Astrocyte of the spinal cord (primary cell): ENCODE measurements around the gene EIF3J.
"Not testable (repeated sequence)": the region's sequence is repeated elsewhere in the genome, so short reads cannot be mapped to it uniquely, and the experiment has no call there.

Experiments
- DNase-seq: peaks from one replicate; pipeline ENCODE4 v3.0.0; 2011; ENCODE audit warnings: low read depth, low spot score
- H3K4me3 ChIP-seq: 2 replicates; pipeline ENCODE4 v1.5.1; 2011; ENCODE audit warnings: low read depth, mild to moderate bottlenecking, low read length, moderate library complexity
- in situ Hi-C: cut with HindIII; loops from 2 replicates; pipeline ENCODE4 v1.10.0; 2017; ENCODE audit warnings: low sequenced_read_pairs
- TF ChIP-seq, protein P1 (sequence below): IDR thresholded peaks from 2 replicates; pipeline ENCODE4 v1.5.1; 2012; ENCODE audit warnings: low read depth, mild to moderate bottlenecking, low read length, inconsistent platforms

The EIF3J gene

DNA sequence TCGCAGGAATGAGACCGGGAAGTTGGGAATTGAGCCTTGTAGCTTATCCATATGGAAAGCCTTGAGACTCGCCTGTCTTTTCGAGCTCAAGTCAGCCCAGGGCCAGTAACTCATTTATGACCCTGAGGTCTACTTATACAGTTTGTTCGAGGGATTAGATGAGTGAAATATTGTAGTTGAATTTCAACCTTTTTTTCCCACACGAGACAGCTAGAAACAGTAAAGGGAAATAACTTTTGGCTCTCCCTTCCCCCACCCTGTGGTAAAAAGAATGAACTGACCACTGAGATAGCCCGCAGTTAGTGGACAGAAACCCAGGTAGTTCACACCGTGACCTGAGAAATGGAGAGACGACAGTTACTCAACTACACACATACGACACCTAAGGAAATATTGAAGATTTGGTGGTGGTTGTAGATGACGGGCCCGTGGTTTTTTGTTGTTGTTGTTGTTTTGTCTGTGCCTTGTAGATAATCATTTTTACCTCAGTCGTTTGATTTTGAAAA lies 841 bp downstream of the EIF3J start:
- in situ Hi-C loops = no loop called here
- peak overlapping the region; percentile 63 for H3K4me3 ChIP-seq
- DNase-seq = peak; percentile 54
- TF ChIP-seq, protein P1, sequence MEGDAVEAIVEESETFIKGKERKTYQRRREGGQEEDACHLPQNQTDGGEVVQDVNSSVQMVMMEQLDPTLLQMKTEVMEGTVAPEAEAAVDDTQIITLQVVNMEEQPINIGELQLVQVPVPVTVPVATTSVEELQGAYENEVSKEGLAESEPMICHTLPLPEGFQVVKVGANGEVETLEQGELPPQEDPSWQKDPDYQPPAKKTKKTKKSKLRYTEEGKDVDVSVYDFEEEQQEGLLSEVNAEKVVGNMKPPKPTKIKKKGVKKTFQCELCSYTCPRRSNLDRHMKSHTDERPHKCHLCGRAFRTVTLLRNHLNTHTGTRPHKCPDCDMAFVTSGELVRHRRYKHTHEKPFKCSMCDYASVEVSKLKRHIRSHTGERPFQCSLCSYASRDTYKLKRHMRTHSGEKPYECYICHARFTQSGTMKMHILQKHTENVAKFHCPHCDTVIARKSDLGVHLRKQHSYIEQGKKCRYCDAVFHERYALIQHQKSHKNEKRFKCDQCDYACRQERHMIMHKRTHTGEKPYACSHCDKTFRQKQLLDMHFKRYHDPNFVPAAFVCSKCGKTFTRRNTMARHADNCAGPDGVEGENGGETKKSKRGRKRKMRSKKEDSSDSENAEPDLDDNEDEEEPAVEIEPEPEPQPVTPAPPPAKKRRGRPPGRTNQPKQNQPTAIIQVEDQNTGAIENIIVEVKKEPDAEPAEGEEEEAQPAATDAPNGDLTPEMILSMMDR = no peak

GRCh38 chr15:44541282-44541958 lies 4.5 kb downstream of the EIF3J start:
- TF ChIP-seq, protein P1 = no peak
- no peak overlapping the region for H3K4me3 ChIP-seq
- in situ Hi-C loops = no loop called here
- DNase-seq = peak; percentile 84

GRCh38 chr15:44542596-44542995 lies 5.6 kb downstream of the EIF3J start:
- no peak overlapping the region for H3K4me3 ChIP-seq
- in situ Hi-C loops = no loop called here
- TF ChIP-seq, protein P1 = no peak
- no peak for DNase-seq

GRCh38 chr15:44544745-44545144 lies 7.8 kb downstream of the EIF3J start:
- H3K4me3 ChIP-seq, DNase-seq, in situ Hi-C loops: not testable (repeated sequence)

DNA sequence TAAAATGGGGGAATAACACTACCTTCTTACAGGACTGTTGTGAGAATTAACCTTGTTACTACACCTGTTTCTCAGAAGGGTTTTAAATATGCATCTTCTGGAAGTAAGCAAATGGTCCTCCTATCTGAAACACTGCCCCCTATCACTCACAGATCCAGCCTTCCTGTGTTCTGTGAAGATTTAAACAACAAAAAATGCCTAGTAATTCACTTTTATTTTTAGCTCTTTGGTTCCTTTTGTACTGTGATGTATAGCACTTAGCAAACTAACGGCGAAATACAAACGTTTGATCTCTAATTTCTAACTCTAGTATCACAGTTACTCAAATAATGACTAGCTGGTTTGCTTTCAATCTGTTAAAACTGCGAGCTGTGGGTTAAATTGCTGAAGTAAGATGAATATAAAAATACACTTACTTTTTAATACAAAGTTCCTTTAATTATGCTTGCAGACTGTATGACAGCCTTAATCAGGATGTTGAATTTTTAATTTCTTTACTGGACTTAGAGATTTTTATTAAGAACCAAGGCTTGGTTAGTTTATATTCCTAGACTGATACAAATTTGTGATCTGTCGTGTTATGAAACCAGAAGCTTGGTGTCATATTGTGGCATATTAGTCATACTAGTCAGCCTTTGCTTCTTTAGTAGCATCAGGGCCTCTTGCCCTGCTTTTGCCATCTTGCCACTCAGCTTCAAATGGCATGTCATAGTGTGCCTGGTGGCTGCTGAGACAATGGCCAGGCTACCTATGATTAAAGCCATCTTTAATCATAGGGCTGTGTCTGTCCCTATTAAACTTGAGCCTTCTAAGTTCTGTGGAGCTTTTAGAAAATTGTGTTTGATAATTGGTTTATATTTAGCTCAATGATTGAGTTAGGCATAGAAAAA lies 9.2 kb downstream of the EIF3J start:
- TF ChIP-seq, protein P1 = peak; percentile 53
- peak; percentile 32 for DNase-seq
- H3K4me3 ChIP-seq = no peak overlapping the region
- in situ Hi-C loops = no loop called here

DNA sequence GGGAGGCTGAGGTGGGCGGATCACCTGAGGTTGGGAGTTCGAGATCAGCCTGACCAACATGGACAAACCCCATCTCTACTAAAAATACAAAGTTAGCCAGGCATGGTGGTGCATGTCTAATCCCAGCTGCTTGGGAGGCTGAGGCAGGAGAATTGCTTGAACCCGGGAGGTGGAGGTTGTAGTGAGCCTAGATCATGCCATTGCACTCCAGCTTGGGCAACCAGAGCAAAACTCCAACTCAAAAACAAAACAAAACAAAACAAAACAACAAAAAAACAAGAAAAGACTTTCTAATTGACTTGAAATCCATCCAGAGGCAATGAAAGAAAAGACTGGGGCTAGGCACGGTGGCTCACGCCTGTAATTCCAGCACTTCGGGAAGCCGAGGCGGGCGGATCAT lies 12.2 kb downstream of the EIF3J start:
- H3K4me3 ChIP-seq, in situ Hi-C loops, DNase-seq: not testable (repeated sequence)

- H3K4me3 ChIP-seq = no peak overlapping the region
- peak; percentile 58 for DNase-seq
- in situ Hi-C loops = no loop called here
- TF ChIP-seq, protein P1 = peak; percentile 30
These were observed 13.3 kb downstream of the EIF3J start for GRCh38 chr15:44550256-44550655.
